Measurements from ENCODE around the gene UBE2N.

DNA sequence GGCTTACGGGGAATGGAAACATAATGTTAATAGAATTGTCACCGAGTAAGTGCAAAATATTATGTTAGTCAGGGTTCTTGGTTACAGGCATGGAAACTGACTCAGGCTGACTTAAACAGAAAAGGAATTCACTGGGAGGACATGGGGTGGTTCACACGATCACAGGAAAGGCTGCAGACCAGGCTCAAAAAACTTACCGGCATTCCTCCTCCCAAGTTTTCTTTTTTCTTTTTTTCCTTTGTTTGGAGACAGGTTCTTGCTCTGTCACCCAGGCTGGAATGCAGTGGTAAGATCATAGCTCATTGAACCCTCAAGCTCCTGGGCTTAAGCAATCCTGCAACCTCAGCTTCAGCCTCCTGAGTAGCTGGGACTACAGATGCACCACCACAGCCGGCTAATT, 11.9 kb upstream of the UBE2N start:
- no peak for TF ChIP-seq EP300 (IDR thresholded peaks at IDR 0.05; ENCODE audit: low read depth)
- TF ChIP-seq, protein P1, sequence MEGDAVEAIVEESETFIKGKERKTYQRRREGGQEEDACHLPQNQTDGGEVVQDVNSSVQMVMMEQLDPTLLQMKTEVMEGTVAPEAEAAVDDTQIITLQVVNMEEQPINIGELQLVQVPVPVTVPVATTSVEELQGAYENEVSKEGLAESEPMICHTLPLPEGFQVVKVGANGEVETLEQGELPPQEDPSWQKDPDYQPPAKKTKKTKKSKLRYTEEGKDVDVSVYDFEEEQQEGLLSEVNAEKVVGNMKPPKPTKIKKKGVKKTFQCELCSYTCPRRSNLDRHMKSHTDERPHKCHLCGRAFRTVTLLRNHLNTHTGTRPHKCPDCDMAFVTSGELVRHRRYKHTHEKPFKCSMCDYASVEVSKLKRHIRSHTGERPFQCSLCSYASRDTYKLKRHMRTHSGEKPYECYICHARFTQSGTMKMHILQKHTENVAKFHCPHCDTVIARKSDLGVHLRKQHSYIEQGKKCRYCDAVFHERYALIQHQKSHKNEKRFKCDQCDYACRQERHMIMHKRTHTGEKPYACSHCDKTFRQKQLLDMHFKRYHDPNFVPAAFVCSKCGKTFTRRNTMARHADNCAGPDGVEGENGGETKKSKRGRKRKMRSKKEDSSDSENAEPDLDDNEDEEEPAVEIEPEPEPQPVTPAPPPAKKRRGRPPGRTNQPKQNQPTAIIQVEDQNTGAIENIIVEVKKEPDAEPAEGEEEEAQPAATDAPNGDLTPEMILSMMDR (IDR thresholded peaks at IDR 0.05), result no peak
- no peak for TF ChIP-seq POLR2AphosphoS5 (IDR thresholded peaks at IDR 0.05)

All from transverse colon (tissue), 4 donors.